ENCODE data around the gene AFF4. TPM values are rescaled to one million over a fixed set of nuclear protein-coding genes. Genes with fewer than 3 reads are reported as not detected.

AFF4 gene
- total and polyA plus RNA-seq, 10 of the 15 experiments (the other 5 are each of a cell fraction or from before 2014, with no cell fraction given): 1.1 to 20.2 (median 10.4) TPM

GRCh38 chr5:132866342-132867045 is 96.9 kb downstream of the AFF4 start, which contains the start of the genes GDF9 and UQCRQ:
Gene GDF9, minus strand, starts transcription at chr5:132866469. Its CDS starts 1,936 bp downstream, at chr5:132864533.
Gene UQCRQ, plus strand, starts transcription at chr5:132866642. Its CDS starts 240 bp downstream, at chr5:132866882.
- ChIA-PET CTCF (interaction anchor here (0.7 to 7.2 kb wide), 10 partner anchors 17 to 687 kb away, joined by 3 to 46 read pairs (median 4); partner anchors contain the start of gene SHROOM1), POLR2A (interaction anchor here (0.7 to 1.3 kb wide), 6 partner anchors 11 to 225 kb away, joined by 3 to 4 read pairs (median 3); partner anchors contain the start of genes HSPA4 and SHROOM1), SMC1A (ENCODE audit: uncharacterized antibody, unreplicated experiment) (interaction anchor here (0.6 to 2.1 kb wide), 11 partner anchors 10 to 451 kb away, joined by 3 to 7 read pairs (median 4); partner anchors contain the start of gene SHROOM1), RAD21 (ENCODE audit: unreplicated experiment) (interaction anchor here (0.6 to 1.2 kb wide), 5 partner anchors 17 to 480 kb away, joined by 3 to 4 read pairs (median 3); no protein-coding TSS in a partner anchor)
- FAIRE-seq: peak; percentile 98
- DNase-seq (ENCODE audit: low read depth, low spot score): peak; percentile 98
- H3K4me1 ChIP-seq (ENCODE audit: control insufficient read depth, insufficient read depth, low read length): peaks cover 3% of the 10 kb centered on the region
- H3K27me3 ChIP-seq (replicated peaks in 1 of 2; ENCODE audit: control insufficient read depth in 2 of 2, insufficient read depth in 2 of 2, low read length in 1 of 2): no peaks in the 10 kb centered on the region
- peaks cover 19% of the 10 kb centered on the region for H3K79me2 ChIP-seq (ENCODE audit: control insufficient read depth, insufficient read depth, low read length)
- peak within 1 kb of the TSS; percentile 78 for H3K4me2 ChIP-seq (ENCODE audit: control insufficient read depth, insufficient read depth)
- H3K36me3 ChIP-seq (ENCODE audit: control insufficient read depth in 2 of 2, insufficient read depth in 2 of 2, low read length in 1 of 2): peaks cover 1 to 13% of the 10 kb centered on the region in 2 experiments; a peak in 3 of 4 replicates
- no peaks in the 10 kb centered on the region for H4K20me1 ChIP-seq (ENCODE audit: control insufficient read depth, insufficient read depth)
- in situ Hi-C loops (cut with MboI) (no loop called here), intact Hi-C loops (cut with micrococcal nuclease; ENCODE audit: unreplicated experiment) (loop anchor here (2.0 to 5.0 kb wide), 2 partner anchors 36 to 204 kb away; partner anchors contain the start of gene SHROOM1)
- peak within 1 kb of the TSS; percentile 92 for H3K9ac ChIP-seq (ENCODE audit: control insufficient read depth, insufficient read depth, low read length)
- H3K27ac ChIP-seq (ENCODE audit: control insufficient read depth, insufficient read depth): peak within 1 kb of the TSS; percentile 78
- under 1% methylated on average over 55 of the region's 55 CpGs for WGBS (ENCODE audit: insufficient coverage, insufficient replicate concordance, low lambda C conversion rate, missing lambda C conversion rate)
- peak within 1 kb of the TSS; percentile 82 for H2AFZ ChIP-seq (ENCODE audit: control insufficient read depth, low read depth, low read length)
- no TSS peak for BruUV-seq (replicated peaks)
- H3K4me3 ChIP-seq: peak within 1 kb of the TSS; percentile 85
- H3K9me3 ChIP-seq (replicated peaks; ENCODE audit: control insufficient read depth, insufficient read depth, low read length): no peaks in the 10 kb centered on the region
- ATAC-seq: peak; percentile 99
- no peak for TF ChIP-seq USF1 (IDR thresholded peaks at IDR 0.05; ENCODE audit: borderline replicate concordance, extremely low read length, insufficient read depth, low read depth, low read length)
- peak; percentile 25; the same call in 1 of the 2 replicates for TF ChIP-seq MTA2 (IDR thresholded peaks at IDR 0.05; ENCODE audit: low read depth)
- peak; percentile 98 for TF ChIP-seq JUND (IDR thresholded peaks at IDR 0.05; ENCODE audit: low read depth, low read length)
- peak; percentile 95 for TF ChIP-seq GABPA (IDR thresholded peaks at IDR 0.05; ENCODE audit: low read depth)
- 0 out of 2 replicates have a peak, but pooled peaks have one; percentile 66 for TF ChIP-seq NKRF (conservative IDR thresholded peaks at IDR 0.05)
- no peak for TF ChIP-seq MLLT1 (IDR thresholded peaks at IDR 0.05)
- TF ChIP-seq E4F1 (IDR thresholded peaks at IDR 0.05; ENCODE audit: borderline replicate concordance, partially characterized antibody): no peak
- TF ChIP-seq E2F8 (IDR thresholded peaks at IDR 0.05; ENCODE audit: low read depth, partially characterized antibody): peak; percentile 81
- no peak for TF ChIP-seq USF2 (IDR thresholded peaks at IDR 0.05; ENCODE audit: borderline replicate concordance, low read depth, low read length)
